A549 (cell line): ENCODE data around the gene MYO10. TPM values are rescaled to one million over a fixed set of nuclear protein-coding genes. Genes with fewer than 3 reads are reported as not detected.

Source experiments
- ATAC-seq, 2 experiments: fragments of 200-7000 bp in 1 of 2; fragments of >200 bp in 1 of 2; cut with Nextera tagmentation in 1 of 2; cut with Tn5 transposase in 1 of 2; 3 replicates each; pipeline versions ENCODE4 v1.8.0 to v1.9.1; 2018 to 2020; ENCODE audit warnings: mild to moderate bottlenecking in 1 of 2, moderate library complexity in 1 of 2
- CTCF ChIA-PET: fragments of 300-600 bp; sonication (Branson Sonifier 250); formaldehyde crosslinking; extraction: SDS; loops from one replicate; lab custom pipeline; 2021; ENCODE audit warnings: antibody characterized with exemption, inconsistent platforms; lab: Yijun Ruan, JAX
- POLR2A ChIA-PET: fragments of 350-600 bp; formaldehyde crosslinking; extraction: SDS; loops from one replicate; lab custom pipeline; 2021; ENCODE audit warnings: antibody characterized with exemption, inconsistent platforms; lab: Yijun Ruan, JAX
- DNase-seq, 2 experiments: peaks; one replicate each; pipeline versions ENCODE4 v3.0.0 to v3.0.0-alpha.2; 2011 to 2016; ENCODE audit warnings: low read depth in 1 of 2, low spot score in 1 of 2
- FAIRE-seq: peaks from 2 replicates; lab custom pipeline; 2011; peaks lifted over from hg19 to GRCh38; lab: Jason Lieb, UNC
- H3K27ac ChIP-seq, 2 experiments: fragments of >200 bp; sonication (Bioruptor Twin); formaldehyde crosslinking; 3 replicates each; pipeline ENCODE4 v1.5.1; 2016 to 2017
- H3K4me1 ChIP-seq: fragments of >200 bp; sonication (Bioruptor Twin); formaldehyde crosslinking; 3 replicates; pipeline ENCODE4 v1.6.1; 2016
- H3K4me2 ChIP-seq: fragments of >200 bp; sonication (Bioruptor Twin); formaldehyde crosslinking; 3 replicates; pipeline ENCODE4 v1.6.1; 2016
- H3K4me3 ChIP-seq: fragments of >200 bp; sonication (Bioruptor Twin); formaldehyde crosslinking; 3 replicates; pipeline ENCODE4 v1.5.1; 2016
- H3K9me3 ChIP-seq: fragments of >200 bp; sonication (Bioruptor Twin); formaldehyde crosslinking; 3 replicates; pipeline ENCODE4 v1.6.1; 2016
- ATOH8 ChIP-seq: fragments of 250-450 bp; sonication (Bioruptor Pico); IDR thresholded peaks from 2 replicates; pipeline ENCODE4 v1.5.0; 2020; ENCODE audit warnings: low read depth, mild to moderate bottlenecking, moderate library complexity
- BCL3 ChIP-seq: fragments of >200 bp; sonication (Bioruptor Twin); formaldehyde crosslinking; IDR thresholded peaks from 3 replicates; pipeline ENCODE4 v1.6.1; 2016
- BHLHE40 ChIP-seq: IDR thresholded peaks from 2 replicates; pipeline ENCODE4 v1.6.1; 2012; ENCODE audit warnings: low read depth, low read length, inconsistent platforms
- CBX2 ChIP-seq: fragments of 200-600 bp; sonication (generic); IDR thresholded peaks from 2 replicates; pipeline ENCODE4 v1.6.1; 2016; ENCODE audit warnings: low read depth, mild to moderate bottlenecking, borderline replicate concordance
- CBX8 ChIP-seq: fragments of 200-600 bp; sonication (generic); IDR thresholded peaks from 2 replicates; pipeline ENCODE4 v1.6.1; 2016
- CEBPB ChIP-seq, 2 experiments: fragments of >200 bp in 1 of 2; sonication (Bioruptor Twin) in 1 of 2; formaldehyde crosslinking in 1 of 2; IDR thresholded peaks; 2 replicates each; pipeline ENCODE4 v1.6.1; 2012 to 2016
- CHD4 ChIP-seq: fragments of 200-600 bp; sonication (generic); IDR thresholded peaks from 2 replicates; pipeline ENCODE4 v1.6.1; 2016; ENCODE audit warnings: antibody characterized with exemption, mild to moderate bottlenecking, borderline replicate concordance
- EHF ChIP-seq: fragments of 250-450 bp; sonication (Bioruptor Pico); IDR thresholded peaks from 2 replicates; pipeline ENCODE4 v1.5.0; 2020; ENCODE audit warnings: mild to moderate bottlenecking
- ESRRA ChIP-seq: fragments of 150-350 bp; IDR thresholded peaks from 2 replicates; pipeline ENCODE4 v1.6.1; 2014; ENCODE audit warnings: mild to moderate bottlenecking, low read length, borderline replicate concordance
- FOSB ChIP-seq: fragments of 250-450 bp; sonication (Bioruptor Pico); IDR thresholded peaks from 2 replicates; pipeline ENCODE4 v1.5.0; 2020; ENCODE audit warnings: mild to moderate bottlenecking, moderate library complexity
- FOSL2 ChIP-seq, 2 experiments: fragments of 450-650 bp in 1 of 2; fragments of >200 bp in 1 of 2; sonication (Bioruptor Twin) in 1 of 2; formaldehyde crosslinking; IDR thresholded peaks; 2 replicates each; pipeline versions ENCODE4 v1.5.0 to v1.6.1; 2016 to 2020; ENCODE audit warnings: mild to moderate bottlenecking in 1 of 2, moderate library complexity in 1 of 2
- GATA3 ChIP-seq: IDR thresholded peaks from 2 replicates; pipeline ENCODE4 v1.6.1; 2012; ENCODE audit warnings: borderline replicate concordance
- HMGXB4 ChIP-seq: fragments of 250-450 bp; sonication (Bioruptor Pico); IDR thresholded peaks from 2 replicates; pipeline ENCODE4 v1.5.0; 2021; ENCODE audit warnings: mild to moderate bottlenecking, moderate library complexity, borderline replicate concordance
- HOXA7 ChIP-seq: fragments of 250-450 bp; sonication (Bioruptor Pico); IDR thresholded peaks from 2 replicates; pipeline ENCODE4 v1.5.0; 2020; ENCODE audit warnings: mild to moderate bottlenecking, moderate library complexity
- HOXB5 ChIP-seq: fragments of 250-450 bp; sonication (Bioruptor Pico); IDR thresholded peaks from 2 replicates; pipeline ENCODE4 v1.5.0; 2020; ENCODE audit warnings: mild to moderate bottlenecking, moderate library complexity
- KDM5A ChIP-seq: fragments of 200-600 bp; sonication (generic); IDR thresholded peaks from 2 replicates; pipeline ENCODE4 v1.6.1; 2016; ENCODE audit warnings: antibody characterized with exemption, mild to moderate bottlenecking
- MAFK ChIP-seq: fragments of 450-650 bp; IDR thresholded peaks from 2 replicates; pipeline ENCODE4 v1.6.1; 2014; ENCODE audit not compliant: partially characterized antibody
- MAX ChIP-seq: IDR thresholded peaks from 2 replicates; pipeline ENCODE4 v1.6.1; 2012
- MYC ChIP-seq: IDR thresholded peaks from 2 replicates; pipeline ENCODE4 v1.6.1; 2012; ENCODE audit warnings: mild to moderate bottlenecking, inconsistent platforms, low read length, improper control_type of control experiment, borderline replicate concordance
- NPAS2 ChIP-seq: fragments of 250-450 bp; sonication (Bioruptor Pico); IDR thresholded peaks from 2 replicates; pipeline ENCODE4 v1.8.0; 2022; ENCODE audit warnings: mild to moderate bottlenecking, moderate library complexity, borderline replicate concordance
- NR3C1 ChIP-seq: fragments of >200 bp; sonication (Bioruptor Twin); formaldehyde crosslinking; IDR thresholded peaks from 3 replicates; pipeline ENCODE4 v1.6.1; 2017
- PBX3 ChIP-seq: IDR thresholded peaks from 2 replicates; pipeline ENCODE4 v1.6.1; 2012
- PHF8 ChIP-seq: fragments of 200-600 bp; sonication (generic); IDR thresholded peaks from 2 replicates; pipeline ENCODE4 v1.6.1; 2016; ENCODE audit warnings: low read depth, mild to moderate bottlenecking, antibody characterized with exemption, moderate library complexity, borderline replicate concordance
- POLR2A ChIP-seq: IDR thresholded peaks from 2 replicates; pipeline ENCODE4 v1.6.1; 2012; ENCODE audit warnings: mild to moderate bottlenecking, low read length
- RAD21 ChIP-seq, 2 experiments: fragments of >200 bp in 1 of 2; sonication (Bioruptor Twin) in 1 of 2; formaldehyde crosslinking in 1 of 2; IDR thresholded peaks in 1 of 2; conservative IDR thresholded peaks in 1 of 2; 2 replicates in 1 of 2; 3 replicates in 1 of 2; pipeline ENCODE4 v1.6.1; 2012 to 2018; ENCODE audit warnings: inconsistent platforms in 1 of 2
- RARB ChIP-seq: fragments of 250-450 bp; sonication (Bioruptor Pico); IDR thresholded peaks from 2 replicates; pipeline ENCODE4 v1.8.0; 2021; ENCODE audit warnings: mild to moderate bottlenecking, moderate library complexity
- SMC3 ChIP-seq: fragments of >200 bp; sonication (Bioruptor Twin); formaldehyde crosslinking; IDR thresholded peaks from 3 replicates; pipeline ENCODE4 v1.6.1; 2018; ENCODE audit warnings: inconsistent platforms
- SREBF2 ChIP-seq: fragments of 450-650 bp; IDR thresholded peaks from 2 replicates; pipeline ENCODE4 v1.6.1; 2014; ENCODE audit warnings: mild to moderate bottlenecking, moderate library complexity
- TP53 ChIP-seq: fragments of 250-450 bp; sonication (Bioruptor Pico); IDR thresholded peaks from 2 replicates; pipeline ENCODE4 v1.5.0; 2021; ENCODE audit warnings: mild to moderate bottlenecking, moderate library complexity
- ZFP36 ChIP-seq: fragments of 450-650 bp; IDR thresholded peaks from 2 replicates; pipeline ENCODE4 v1.6.1; 2014; ENCODE audit warnings: borderline replicate concordance; ENCODE audit not compliant: partially characterized antibody
- ZNF302 ChIP-seq: fragments of 250-450 bp; sonication (Bioruptor Pico); IDR thresholded peaks from 2 replicates; pipeline ENCODE4 v1.9.0; 2021; ENCODE audit warnings: inconsistent platforms, mild to moderate bottlenecking, moderate library complexity
- ZSCAN20 ChIP-seq: fragments of 250-450 bp; sonication (Bioruptor Pico); IDR thresholded peaks from 2 replicates; pipeline ENCODE4 v1.8.0; 2022; ENCODE audit warnings: mild to moderate bottlenecking, moderate library complexity
- WGBS: methylation state at CpG from one replicate; pipeline ENCODE4 v1.1.6; 2017; ENCODE audit errors: missing lambda C conversion rate; 5-methylcytosine and 5-hydroxymethylcytosine counted together
- polyA plus RNA-seq, 4 experiments: library from polyadenylated mRNA; depleted of rRNA in 3 of 4; stranded (reverse); fragments of >200 nt; fragmentation: RNase III in 1 of 4; extraction: RNeasy Plus Mini Kit Qiagen cat#74134 plus additional on column Dnase treatment in 1 of 4; gene quantifications; 2 replicates in 3 of 4; 3 replicates in 1 of 4; pipeline ENCODE4 v1.2.3, GENCODE V29; 2011 to 2017
- TF ChIP-seq, protein P1 (sequence below): fragments of >200 bp; sonication (Bioruptor Twin); formaldehyde crosslinking; IDR thresholded peaks from 3 replicates; pipeline ENCODE4 v1.5.1; 2016
- TF ChIP-seq, protein P2 (sequence below): fragments of >200 bp; sonication (Bioruptor Twin); formaldehyde crosslinking; IDR thresholded peaks from 2 replicates; pipeline ENCODE4 v1.6.1; 2016

Gene MYO10
- polyA plus RNA-seq, 2 of the 4 experiments (the other 2 are of a cell fraction): 68.0 to 68.5 TPM

GRCh38 chr5:16897284-16897704 is 38.8 kb downstream of the MYO10 start:
- ChIA-PET POLR2A (interaction anchor here (0.7 kb wide), 1 partner anchor 39 kb away, joined by 3 read pairs; the partner anchor contains the start of gene MYO10), CTCF (interaction anchor here (0.6 to 2.9 kb wide), 7 partner anchors 9 to 293 kb away, joined by 3 to 14 read pairs (median 4); no protein-coding TSS in a partner anchor)
- DNase-seq (peak; percentile 75 to 96), ATAC-seq (peak; percentile 57 to 68), FAIRE-seq (peak; percentile 59)
- no peaks in the 10 kb centered on the region for H3K9me3 ChIP-seq
- peak overlapping the region; percentile 95 for H3K27ac ChIP-seq
- H3K4me1 ChIP-seq: peaks cover 92% of the 10 kb centered on the region
- WGBS: 3% methylated on average over 7 of the region's 7 CpGs
- H3K4me3 ChIP-seq: peak overlapping the region; percentile 3; the same call in 1 of the 3 replicates
- H3K4me2 ChIP-seq: peak overlapping the region; percentile 91
- no peak for TF ChIP-seq POLR2A
- TF ChIP-seq SREBF2: no peak
- TF ChIP-seq CEBPB (IDR thresholded peaks at IDR 0.05): no peak; a peak in 2 of 4 replicates
- TF ChIP-seq PHF8: no peak
- no peak for TF ChIP-seq CHD4
- TF ChIP-seq NR3C1: no peak
- peak; percentile 84 for TF ChIP-seq MAFK
- TF ChIP-seq RAD21 (conservative IDR thresholded peaks at IDR 0.05 in 1 of 2, IDR thresholded peaks at IDR 0.05 in 1 of 2): peak in 1 of 2 experiments; percentile 20; a peak in 1 of 5 replicates
- peak; percentile 30; the same call in 1 of the 3 replicates for TF ChIP-seq SMC3
- no peak for TF ChIP-seq NPAS2
- 0 out of 2 replicates have a peak, but pooled peaks have one; percentile 23 for TF ChIP-seq RARB (CRISPR knock-in tag)
- TF ChIP-seq, protein P1, sequence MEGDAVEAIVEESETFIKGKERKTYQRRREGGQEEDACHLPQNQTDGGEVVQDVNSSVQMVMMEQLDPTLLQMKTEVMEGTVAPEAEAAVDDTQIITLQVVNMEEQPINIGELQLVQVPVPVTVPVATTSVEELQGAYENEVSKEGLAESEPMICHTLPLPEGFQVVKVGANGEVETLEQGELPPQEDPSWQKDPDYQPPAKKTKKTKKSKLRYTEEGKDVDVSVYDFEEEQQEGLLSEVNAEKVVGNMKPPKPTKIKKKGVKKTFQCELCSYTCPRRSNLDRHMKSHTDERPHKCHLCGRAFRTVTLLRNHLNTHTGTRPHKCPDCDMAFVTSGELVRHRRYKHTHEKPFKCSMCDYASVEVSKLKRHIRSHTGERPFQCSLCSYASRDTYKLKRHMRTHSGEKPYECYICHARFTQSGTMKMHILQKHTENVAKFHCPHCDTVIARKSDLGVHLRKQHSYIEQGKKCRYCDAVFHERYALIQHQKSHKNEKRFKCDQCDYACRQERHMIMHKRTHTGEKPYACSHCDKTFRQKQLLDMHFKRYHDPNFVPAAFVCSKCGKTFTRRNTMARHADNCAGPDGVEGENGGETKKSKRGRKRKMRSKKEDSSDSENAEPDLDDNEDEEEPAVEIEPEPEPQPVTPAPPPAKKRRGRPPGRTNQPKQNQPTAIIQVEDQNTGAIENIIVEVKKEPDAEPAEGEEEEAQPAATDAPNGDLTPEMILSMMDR: no peak
- TF ChIP-seq KDM5A: no peak
- no peak for TF ChIP-seq CBX2
- TF ChIP-seq BHLHE40: no peak
- no peak; the same call in 1 of the 2 replicates for TF ChIP-seq ZSCAN20 (CRISPR knock-in tag)
- TF ChIP-seq HMGXB4: no peak
- TF ChIP-seq GATA3: peak; percentile 91
- TF ChIP-seq EHF: no peak
- TF ChIP-seq FOSL2 (IDR thresholded peaks at IDR 0.05): peak; percentile 41; the same call in 1 of the 2 replicates
- peak; percentile 63 for TF ChIP-seq FOSL2 (CRISPR knock-in tag; IDR thresholded peaks at IDR 0.05)
- TF ChIP-seq ZFP36: no peak
- TF ChIP-seq, protein P2, sequence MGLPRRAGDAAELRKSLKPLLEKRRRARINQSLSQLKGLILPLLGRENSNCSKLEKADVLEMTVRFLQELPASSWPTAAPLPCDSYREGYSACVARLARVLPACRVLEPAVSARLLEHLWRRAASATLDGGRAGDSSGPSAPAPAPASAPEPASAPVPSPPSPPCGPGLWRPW: no peak
- TF ChIP-seq ZNF302 (CRISPR knock-in tag): no peak
- TF ChIP-seq FOSB (CRISPR knock-in tag): no peak
- TF ChIP-seq TP53 (CRISPR knock-in tag): no peak
- TF ChIP-seq MYC: no peak
- TF ChIP-seq CBX8: no peak
- peak; percentile 36; the same call in 1 of the 3 replicates for TF ChIP-seq BCL3
- peak; percentile 15; the same call in 1 of the 2 replicates for TF ChIP-seq MAX
- no peak; the same call in 1 of the 2 replicates for TF ChIP-seq ESRRA
- 0 out of 2 replicates have a peak, but pooled peaks have one; percentile 57 for TF ChIP-seq PBX3
- TF ChIP-seq ATOH8 (CRISPR knock-in tag): no peak
- TF ChIP-seq HOXB5: peak; percentile 87; the same call in 1 of the 2 replicates
- no peak for TF ChIP-seq HOXA7 (CRISPR knock-in tag)
